Measurements from ENCODE around the gene ERCC6L2. TPM values are rescaled to one million over a fixed set of nuclear protein-coding genes. Genes with fewer than 3 reads are reported as not detected.

Gene ERCC6L2
- polyA plus RNA-seq, 2 of the 4 experiments (the other 2 are of a cell fraction) = 13.3 to 36.7 TPM

DNA sequence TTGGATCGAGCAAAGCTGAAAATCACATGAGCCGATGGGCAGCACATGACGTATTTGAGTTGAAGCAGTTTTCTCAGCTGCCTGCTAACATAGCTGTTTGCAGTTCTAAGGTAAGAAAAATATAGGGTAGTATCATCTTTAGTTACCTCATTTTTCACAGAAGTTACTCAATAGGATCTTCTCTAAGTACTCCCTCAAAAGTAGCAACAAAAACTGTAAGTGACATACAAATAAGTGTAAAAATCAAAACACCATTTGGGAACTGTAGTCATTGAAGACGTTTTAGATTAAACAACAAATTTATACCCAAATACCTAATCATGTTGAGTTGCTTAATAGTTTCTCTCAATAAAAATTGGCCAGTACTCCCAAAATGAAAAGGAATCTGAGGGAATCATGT, 102.6 kb downstream of the ERCC6L2 start:
- no peak overlapping the region for H3K27ac ChIP-seq
- H3K4me2 ChIP-seq = no peak overlapping the region
- H3K9me3 ChIP-seq = no peaks in the 10 kb centered on the region
- no peak overlapping the region for H3K4me3 ChIP-seq
- peaks cover 4% of the 10 kb centered on the region; the same call in 1 of the 3 replicates for H3K4me1 ChIP-seq
- ATAC-seq (no peak), DNase-seq (ENCODE audit: low read depth in 1 of 2, low spot score in 1 of 2) (no peak), FAIRE-seq (no peak)
- POLR2A ChIA-PET = no interaction called here
- 83% methylated on average over 4 of the region's 4 CpGs for WGBS (ENCODE audit: missing lambda C conversion rate)
- CTCF ChIA-PET = interaction anchor here (0.6 kb wide), 1 partner anchor 313 kb away, joined by 4 read pairs; no protein-coding TSS in a partner anchor
- no peak for TF ChIP-seq EP300 (IDR thresholded peaks at IDR 0.05)

DNA sequence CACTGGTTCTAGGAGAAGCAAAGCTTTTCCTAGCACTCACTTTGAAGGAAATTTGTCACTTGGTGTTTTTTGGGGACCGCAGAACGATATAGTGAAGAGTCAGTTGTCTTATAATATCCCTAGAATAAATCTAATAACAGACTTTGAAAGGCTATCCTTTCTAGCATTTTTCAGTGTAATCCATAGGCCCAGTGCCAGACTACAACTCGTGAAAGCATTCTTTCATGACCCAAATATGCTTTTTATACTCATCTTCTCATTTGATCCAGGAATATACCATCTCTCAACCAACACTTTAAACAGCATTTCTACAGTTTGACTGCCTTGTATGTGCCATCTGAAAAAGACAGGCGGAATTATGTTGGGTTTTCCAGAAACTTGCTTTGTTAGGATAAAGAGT, 104.0 kb downstream of the ERCC6L2 start:
- Histone ChIP-seq H3K4me2 (no peak overlapping the region), H3K4me3 (no peak overlapping the region), H3K9me3 (no peaks in the 10 kb centered on the region), H3K4me1 (peaks cover 4% of the 10 kb centered on the region; the same call in 1 of the 3 replicates), H3K27ac (no peak overlapping the region)
- ChIA-PET CTCF (interaction anchor here (0.8 to 1.0 kb wide), 2 partner anchors 11 to 82 kb away, joined by 3 to 4 read pairs; no protein-coding TSS in a partner anchor), POLR2A (no interaction called here)
- ATAC-seq (no peak), DNase-seq (ENCODE audit: low read depth in 1 of 2, low spot score in 1 of 2) (no peak), FAIRE-seq (no peak)
- WGBS (ENCODE audit: missing lambda C conversion rate) = 95% methylated on average over 4 of the region's 4 CpGs
- TF ChIP-seq KDM5A (IDR thresholded peaks at IDR 0.05) (no peak), EP300 (IDR thresholded peaks at IDR 0.05) (no peak), EHMT2 (IDR thresholded peaks at IDR 0.05; ENCODE audit: low read depth) (no peak), RAD21 (conservative IDR thresholded peaks at IDR 0.05 in 1 of 2, IDR thresholded peaks at IDR 0.05 in 1 of 2) (no peak), SREBF2 (IDR thresholded peaks at IDR 0.05) (no peak), FOXS1 (CRISPR knock-in tag; IDR thresholded peaks at IDR 0.05) (no peak), MYC (IDR thresholded peaks at IDR 0.05; ENCODE audit: borderline replicate concordance, low read length) (no peak), JUN (IDR thresholded peaks at IDR 0.05) (no peak), CBX2 (IDR thresholded peaks at IDR 0.05; ENCODE audit: borderline replicate concordance, low read depth) (no peak), HOXB5 (CRISPR knock-in tag; IDR thresholded peaks at IDR 0.05) (no peak), KDM1A (IDR thresholded peaks at IDR 0.05; ENCODE audit: low read depth) (no peak), RARB (CRISPR knock-in tag; IDR thresholded peaks at IDR 0.05) (no peak), EHF (CRISPR knock-in tag; IDR thresholded peaks at IDR 0.05) (no peak), FOSB (CRISPR knock-in tag; IDR thresholded peaks at IDR 0.05) (no peak)
- TF ChIP-seq, protein P1, sequence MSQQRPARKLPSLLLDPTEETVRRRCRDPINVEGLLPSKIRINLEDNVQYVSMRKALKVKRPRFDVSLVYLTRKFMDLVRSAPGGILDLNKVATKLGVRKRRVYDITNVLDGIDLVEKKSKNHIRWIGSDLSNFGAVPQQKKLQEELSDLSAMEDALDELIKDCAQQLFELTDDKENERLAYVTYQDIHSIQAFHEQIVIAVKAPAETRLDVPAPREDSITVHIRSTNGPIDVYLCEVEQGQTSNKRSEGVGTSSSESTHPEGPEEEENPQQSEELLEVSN (IDR thresholded peaks at IDR 0.05; ENCODE audit: borderline replicate concordance, low read depth) = no peak
- TF ChIP-seq, protein P2, sequence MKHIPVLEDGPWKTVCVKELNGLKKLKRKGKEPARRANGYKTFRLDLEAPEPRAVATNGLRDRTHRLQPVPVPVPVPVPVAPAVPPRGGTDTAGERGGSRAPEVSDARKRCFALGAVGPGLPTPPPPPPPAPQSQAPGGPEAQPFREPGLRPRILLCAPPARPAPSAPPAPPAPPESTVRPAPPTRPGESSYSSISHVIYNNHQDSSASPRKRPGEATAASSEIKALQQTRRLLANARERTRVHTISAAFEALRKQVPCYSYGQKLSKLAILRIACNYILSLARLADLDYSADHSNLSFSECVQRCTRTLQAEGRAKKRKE (CRISPR knock-in tag; IDR thresholded peaks at IDR 0.05; ENCODE audit: low read depth) = no peak
- TF ChIP-seq, protein P3, sequence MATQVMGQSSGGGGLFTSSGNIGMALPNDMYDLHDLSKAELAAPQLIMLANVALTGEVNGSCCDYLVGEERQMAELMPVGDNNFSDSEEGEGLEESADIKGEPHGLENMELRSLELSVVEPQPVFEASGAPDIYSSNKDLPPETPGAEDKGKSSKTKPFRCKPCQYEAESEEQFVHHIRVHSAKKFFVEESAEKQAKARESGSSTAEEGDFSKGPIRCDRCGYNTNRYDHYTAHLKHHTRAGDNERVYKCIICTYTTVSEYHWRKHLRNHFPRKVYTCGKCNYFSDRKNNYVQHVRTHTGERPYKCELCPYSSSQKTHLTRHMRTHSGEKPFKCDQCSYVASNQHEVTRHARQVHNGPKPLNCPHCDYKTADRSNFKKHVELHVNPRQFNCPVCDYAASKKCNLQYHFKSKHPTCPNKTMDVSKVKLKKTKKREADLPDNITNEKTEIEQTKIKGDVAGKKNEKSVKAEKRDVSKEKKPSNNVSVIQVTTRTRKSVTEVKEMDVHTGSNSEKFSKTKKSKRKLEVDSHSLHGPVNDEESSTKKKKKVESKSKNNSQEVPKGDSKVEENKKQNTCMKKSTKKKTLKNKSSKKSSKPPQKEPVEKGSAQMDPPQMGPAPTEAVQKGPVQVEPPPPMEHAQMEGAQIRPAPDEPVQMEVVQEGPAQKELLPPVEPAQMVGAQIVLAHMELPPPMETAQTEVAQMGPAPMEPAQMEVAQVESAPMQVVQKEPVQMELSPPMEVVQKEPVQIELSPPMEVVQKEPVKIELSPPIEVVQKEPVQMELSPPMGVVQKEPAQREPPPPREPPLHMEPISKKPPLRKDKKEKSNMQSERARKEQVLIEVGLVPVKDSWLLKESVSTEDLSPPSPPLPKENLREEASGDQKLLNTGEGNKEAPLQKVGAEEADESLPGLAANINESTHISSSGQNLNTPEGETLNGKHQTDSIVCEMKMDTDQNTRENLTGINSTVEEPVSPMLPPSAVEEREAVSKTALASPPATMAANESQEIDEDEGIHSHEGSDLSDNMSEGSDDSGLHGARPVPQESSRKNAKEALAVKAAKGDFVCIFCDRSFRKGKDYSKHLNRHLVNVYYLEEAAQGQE (IDR thresholded peaks at IDR 0.05) = no peak

Data from A549 (cell line).